Natural killer cell (primary cell): ENCODE measurements around the gene RAB11FIP3. TPM values are rescaled to one million over a fixed set of nuclear protein-coding genes. Genes with fewer than 3 reads are reported as not detected.

ENCODE experiments used
- ATAC-seq, 3 donors: fragments of 150-1000 bp in 2 of 3; fragments of 200-7000 bp in 1 of 3; cut with Tn5 transposase; 1 replicate in 1 of 3; 2 replicates in 2 of 3; pipeline ENCODE4 v1.10.0; 2021; ENCODE audit warnings: mild to moderate bottlenecking in 2 of 3, moderate library complexity in 2 of 3
- DNase-seq, 2 donors: peaks; one replicate each; pipeline versions ENCODE4 v3.0.0 to v3.0.0-alpha.2; 2013 to 2021; ENCODE audit warnings: mixed read lengths in 1 of 2
- H3K27ac ChIP-seq: one replicate; pipeline ENCODE4 v1.5.1; 2013; ENCODE audit warnings: mild to moderate bottlenecking, low read length
- H3K27me3 ChIP-seq: one replicate; pipeline ENCODE4 v1.6.1; 2013; ENCODE audit warnings: low read length; ENCODE audit not compliant: control insufficient read depth, insufficient read depth
- H3K36me3 ChIP-seq: one replicate; pipeline ENCODE4 v1.6.1; 2013; ENCODE audit warnings: low read length; ENCODE audit not compliant: control insufficient read depth, insufficient read depth
- H3K4me1 ChIP-seq: one replicate; pipeline ENCODE4 v1.6.1; 2013; ENCODE audit warnings: low read length; ENCODE audit not compliant: control insufficient read depth, insufficient read depth
- H3K4me3 ChIP-seq: one replicate; pipeline ENCODE4 v1.5.1; 2013; ENCODE audit warnings: low read length
- H3K9me3 ChIP-seq: one replicate; pipeline ENCODE4 v1.6.1; 2013; ENCODE audit warnings: low read length; ENCODE audit not compliant: control insufficient read depth, insufficient read depth
- H3K27ac Mint-ChIP-seq, 2 donors: one replicate each; pipeline ENCODE4 v1.8.0; 2022; ENCODE audit warnings: mild to moderate bottlenecking in 2 of 2, mixed read lengths in 2 of 2, moderate library complexity in 1 of 2
- H3K27me3 Mint-ChIP-seq, 2 donors: one replicate each; pipeline ENCODE4 v1.8.0; 2022; ENCODE audit warnings: low read depth in 2 of 2, mixed read lengths in 2 of 2
- H3K36me3 Mint-ChIP-seq: one replicate; pipeline ENCODE4 v1.8.0; 2022; ENCODE audit warnings: mixed read lengths
- H3K4me1 Mint-ChIP-seq, 2 donors: one replicate each; pipeline ENCODE4 v1.8.0; 2022; ENCODE audit warnings: mixed read lengths in 2 of 2
- H3K4me3 Mint-ChIP-seq: one replicate; pipeline ENCODE4 v1.8.0; 2022; ENCODE audit warnings: mild to moderate bottlenecking, moderate library complexity, mixed read lengths
- H3K9me3 Mint-ChIP-seq, 2 donors: one replicate each; pipeline ENCODE4 v1.8.0; 2022; ENCODE audit warnings: mixed read lengths in 2 of 2
- WGBS: methylation state at CpG from one replicate; pipeline ENCODE4 v1.1.7; 2013; ENCODE audit warnings: missing lambda C conversion rate; ENCODE audit not compliant: insufficient coverage; 5-methylcytosine and 5-hydroxymethylcytosine counted together
- intact Hi-C: fragments of 100-400 bp; cut with micrococcal nuclease; formaldehyde crosslinking; loops from one replicate; pipeline ENCODE4 v1.14.2; 2022
- total RNA-seq, 4 donors: library from RNA; stranded (reverse); fragments of 120-200 nt in 1 of 4; gene quantifications; one replicate each; pipeline versions ENCODE4 v1.2.3 to v1.2.4, GENCODE V29; 2013 to 2022
- TF ChIP-seq, protein P1 (sequence below): fragments of 200-600 bp; IDR thresholded peaks from one replicate; pipeline ENCODE4 v1.8.0; 2022; ENCODE audit warnings: antibody characterized with exemption

The RAB11FIP3 gene
- total RNA-seq, 3 donors from 2014 or later (not counting 1 experiment from before 2014, with no cell fraction given) = 51.0 to 61.2 (median 55.3) TPM

DNA sequence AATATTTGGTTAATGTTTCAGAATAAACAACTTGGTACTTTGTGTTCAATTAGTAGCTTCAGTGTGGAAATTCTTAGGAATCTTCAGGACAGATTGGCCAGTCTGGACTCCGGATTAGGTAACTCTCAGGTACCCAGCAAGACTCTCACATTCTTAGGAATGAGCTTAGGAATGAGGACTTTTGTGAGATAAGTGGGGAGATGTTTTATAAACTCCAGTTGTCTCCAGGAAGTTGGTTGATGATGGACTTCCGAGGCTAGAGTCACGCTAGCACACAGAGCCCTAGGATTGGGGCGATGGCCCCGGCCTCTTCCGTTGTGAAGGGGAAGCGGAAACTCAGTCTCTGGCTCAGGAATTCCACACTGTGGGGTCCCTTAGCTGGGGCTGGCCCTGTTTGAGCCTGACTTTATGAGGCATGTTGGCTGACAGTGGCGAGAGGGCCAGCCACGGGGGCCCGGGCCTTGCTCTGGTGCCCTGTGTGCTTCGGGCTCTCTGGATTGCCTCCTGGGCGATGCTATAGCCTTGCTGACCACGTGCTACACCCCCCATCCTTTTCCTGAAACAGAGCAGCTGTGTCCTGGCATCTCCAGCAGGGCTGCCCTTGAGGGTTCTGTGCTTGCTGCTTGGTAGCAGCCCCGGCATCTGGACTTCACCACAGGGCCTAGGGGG, 32.4 kb downstream of the RAB11FIP3 start:
- Histone ChIP-seq H3K27ac (no peak overlapping the region), H3K4me1 (no peaks in the 10 kb centered on the region), H3K27me3 (no peaks in the 10 kb centered on the region), H3K9me3 (no peaks in the 10 kb centered on the region), H3K36me3 (peaks cover 3% of the 10 kb centered on the region), H3K4me3 (no peak overlapping the region)
- intact Hi-C loops = no loop called here
- peaks cover 3% of the 10 kb centered on the region for H3K36me3 Mint-ChIP-seq
- no peak overlapping the region for H3K27ac Mint-ChIP-seq
- peaks cover 8 to 15% of the 10 kb centered on the region in 2 donors for H3K4me1 Mint-ChIP-seq
- H3K4me3 Mint-ChIP-seq = no peak overlapping the region
- no peaks in the 10 kb centered on the region for H3K27me3 Mint-ChIP-seq
- 92% methylated on average over 14 of the region's 14 CpGs for WGBS
- TF ChIP-seq, protein P1, sequence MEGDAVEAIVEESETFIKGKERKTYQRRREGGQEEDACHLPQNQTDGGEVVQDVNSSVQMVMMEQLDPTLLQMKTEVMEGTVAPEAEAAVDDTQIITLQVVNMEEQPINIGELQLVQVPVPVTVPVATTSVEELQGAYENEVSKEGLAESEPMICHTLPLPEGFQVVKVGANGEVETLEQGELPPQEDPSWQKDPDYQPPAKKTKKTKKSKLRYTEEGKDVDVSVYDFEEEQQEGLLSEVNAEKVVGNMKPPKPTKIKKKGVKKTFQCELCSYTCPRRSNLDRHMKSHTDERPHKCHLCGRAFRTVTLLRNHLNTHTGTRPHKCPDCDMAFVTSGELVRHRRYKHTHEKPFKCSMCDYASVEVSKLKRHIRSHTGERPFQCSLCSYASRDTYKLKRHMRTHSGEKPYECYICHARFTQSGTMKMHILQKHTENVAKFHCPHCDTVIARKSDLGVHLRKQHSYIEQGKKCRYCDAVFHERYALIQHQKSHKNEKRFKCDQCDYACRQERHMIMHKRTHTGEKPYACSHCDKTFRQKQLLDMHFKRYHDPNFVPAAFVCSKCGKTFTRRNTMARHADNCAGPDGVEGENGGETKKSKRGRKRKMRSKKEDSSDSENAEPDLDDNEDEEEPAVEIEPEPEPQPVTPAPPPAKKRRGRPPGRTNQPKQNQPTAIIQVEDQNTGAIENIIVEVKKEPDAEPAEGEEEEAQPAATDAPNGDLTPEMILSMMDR = no peak
- no peak for DNase-seq
- no peak for ATAC-seq
- no peaks in the 10 kb centered on the region for H3K9me3 Mint-ChIP-seq

DNA sequence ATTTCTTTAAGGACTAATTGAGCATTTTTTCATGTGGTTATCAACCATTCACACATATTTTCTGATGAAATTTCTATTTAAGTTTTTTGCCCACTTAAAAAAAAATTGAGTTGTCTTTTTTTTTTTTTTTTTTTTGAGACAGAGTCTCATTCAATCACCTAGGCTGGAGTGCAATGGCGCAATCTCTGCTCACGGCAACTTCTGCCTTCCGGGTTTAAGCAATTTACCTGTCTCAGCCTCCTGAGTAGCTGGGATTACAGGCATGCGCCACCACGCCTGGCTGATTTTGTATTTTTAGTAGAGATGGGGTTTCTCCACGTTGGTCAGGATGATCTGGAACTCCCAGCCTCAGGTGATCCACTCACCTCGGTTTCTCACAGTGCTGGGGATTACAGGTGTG, 34.3 kb downstream of the RAB11FIP3 start:
- no peak overlapping the region for H3K4me3 Mint-ChIP-seq
- no peak overlapping the region for H3K27ac Mint-ChIP-seq
- Histone ChIP-seq H3K4me1 (no peaks in the 10 kb centered on the region), H3K27me3 (no peaks in the 10 kb centered on the region), H3K36me3 (peaks cover 3% of the 10 kb centered on the region), H3K9me3 (no peaks in the 10 kb centered on the region), H3K27ac (no peak overlapping the region), H3K4me3 (no peak overlapping the region)
- H3K4me1 Mint-ChIP-seq = peaks cover 0 to 10% of the 10 kb centered on the region in 2 donors
- ATAC-seq (no peak), DNase-seq (no peak)
- 89% methylated on average over 7 of the region's 7 CpGs for WGBS
- H3K27me3 Mint-ChIP-seq = no peaks in the 10 kb centered on the region
- intact Hi-C loops = no loop called here
- H3K9me3 Mint-ChIP-seq = no peaks in the 10 kb centered on the region
- TF ChIP-seq, protein P1 = no peak
- H3K36me3 Mint-ChIP-seq = peaks cover 6% of the 10 kb centered on the region

DNA sequence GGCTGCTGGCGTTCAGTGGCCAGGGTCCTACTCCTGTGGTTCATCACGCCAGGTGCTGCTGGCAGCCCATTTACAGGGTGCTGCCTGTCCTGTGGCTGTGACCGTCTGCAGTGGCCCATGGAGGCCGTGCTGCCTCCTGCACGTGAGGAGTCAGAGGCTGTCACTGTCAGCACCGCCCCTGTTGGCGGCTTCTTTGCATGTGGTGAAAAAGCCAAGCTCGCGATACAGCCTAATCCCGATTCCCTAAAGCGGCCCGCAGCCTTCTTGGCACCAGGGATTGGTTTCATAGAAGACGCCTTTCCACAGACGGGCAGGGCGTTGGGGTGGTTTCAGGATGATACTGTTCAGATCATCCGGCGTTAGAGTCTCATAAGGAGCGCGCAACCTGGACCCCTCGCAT, 35.3 kb downstream of the RAB11FIP3 start:
- Mint-ChIP-seq H3K4me3 (no peak overlapping the region), H3K4me1 (peaks cover 0 to 10% of the 10 kb centered on the region in 2 donors), H3K9me3 (no peaks in the 10 kb centered on the region), H3K27ac (no peak overlapping the region), H3K36me3 (peaks cover 6% of the 10 kb centered on the region), H3K27me3 (no peaks in the 10 kb centered on the region)
- Histone ChIP-seq H3K9me3 (no peaks in the 10 kb centered on the region), H3K36me3 (peaks cover 3% of the 10 kb centered on the region), H3K27ac (no peak overlapping the region), H3K27me3 (no peaks in the 10 kb centered on the region), H3K4me3 (no peak overlapping the region), H3K4me1 (no peaks in the 10 kb centered on the region)
- DNase-seq = no peak
- TF ChIP-seq, protein P1 = no peak
- no peak for ATAC-seq
- 96% methylated on average over 20 of the region's 20 CpGs for WGBS
- intact Hi-C loops = no loop called here

DNA sequence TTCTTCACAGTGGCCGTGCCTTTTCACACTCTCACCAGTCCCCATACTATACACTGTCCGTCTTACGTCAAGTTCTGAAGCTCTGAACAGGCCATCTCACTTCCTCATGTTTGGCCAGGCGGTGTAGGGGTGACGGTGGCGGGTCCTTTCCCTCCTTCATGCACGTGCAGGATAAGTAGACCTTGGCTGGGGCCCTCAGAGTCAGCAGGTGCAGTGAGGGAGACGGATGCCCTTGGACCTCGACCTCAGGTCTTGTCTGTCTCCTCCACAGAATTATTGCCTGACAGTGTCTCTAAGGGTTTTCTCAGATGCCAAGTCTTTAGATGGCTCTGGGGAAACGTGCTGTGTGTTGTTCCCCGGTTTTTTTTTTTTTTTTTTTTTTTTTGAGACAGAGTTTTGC, 37.6 kb downstream of the RAB11FIP3 start:
- Mint-ChIP-seq H3K4me3 (no peak overlapping the region), H3K27ac (no peak overlapping the region), H3K27me3 (no peaks in the 10 kb centered on the region), H3K9me3 (no peaks in the 10 kb centered on the region), H3K36me3 (peaks cover 6% of the 10 kb centered on the region), H3K4me1 (peaks cover 0 to 12% of the 10 kb centered on the region in 2 donors)
- H3K9me3 ChIP-seq = no peaks in the 10 kb centered on the region
- 93% methylated on average over 11 of the region's 11 CpGs for whole genome bisulfite sequencing
- no peak overlapping the region for H3K4me3 ChIP-seq
- peaks cover 3% of the 10 kb centered on the region for H3K36me3 ChIP-seq
- TF ChIP-seq, protein P1 = no peak
- H3K27me3 ChIP-seq = no peaks in the 10 kb centered on the region
- DNase-seq (no peak), ATAC-seq (no peak)
- no peaks in the 10 kb centered on the region for H3K4me1 ChIP-seq
- intact Hi-C loops = no loop called here
- H3K27ac ChIP-seq = no peak overlapping the region
